HepG2 (cell line): ENCODE results near the gene SYCP2L. TPM values are rescaled to one million over a fixed set of nuclear protein-coding genes. Genes with fewer than 3 reads are reported as not detected.

Source experiments
- ATAC-seq: fragments of 200-7000 bp; cut with Tn5 transposase; 3 replicates; pipeline ENCODE4 v1.9.1; 2020; ENCODE audit warnings: mild to moderate bottlenecking, moderate library complexity
- BruUV-seq: library from RNA; stranded (reverse); fragments of 400-500 nt; replicated peaks from 2 replicates; lab custom pipeline; 2021; lab: Mats Ljungman, UMichigan
- CTCF ChIA-PET: fragments of 300-600 bp; formaldehyde crosslinking; extraction: SDS; loops from one replicate; lab custom pipeline; 2021; ENCODE audit warnings: low total read pairs, inconsistent platforms, low intra/inter-chr PET ratio; lab: Yijun Ruan, JAX
- POLR2A ChIA-PET: fragments of 350-600 bp; sonication (Branson Sonifier 250); formaldehyde crosslinking; loops from one replicate; lab custom pipeline; 2020; ENCODE audit warnings: antibody characterized with exemption, inconsistent platforms; lab: Yijun Ruan, JAX
- DNase-seq: peaks from one replicate; pipeline ENCODE4 v3.0.0-alpha.2; 2015; ENCODE audit warnings: low spot score
- FAIRE-seq: peaks from 3 replicates; lab custom pipeline; 2011; peaks lifted over from hg19 to GRCh38; lab: Jason Lieb, UNC
- H2AFZ ChIP-seq: one replicate; pipeline ENCODE4 v1.6.1; 2011; ENCODE audit warnings: low read length, inconsistent platforms
- H3K27ac ChIP-seq: fragments of 300-600 bp; 3 replicates; pipeline ENCODE4 v1.8.0; 2011; ENCODE audit warnings: mixed run types, mild to moderate bottlenecking, mixed read lengths, low read length, inconsistent platforms; ENCODE audit not compliant: insufficient read depth; ENCODE audit errors: extremely low read length
- H3K27me3 ChIP-seq, 2 experiments: fragments of 200-600 bp in 1 of 2; 2 replicates in 1 of 2; 3 replicates in 1 of 2; pipeline versions ENCODE4 v1.6.0 to v1.8.0; 2011; ENCODE audit warnings: low read length in 2 of 2, mild to moderate bottlenecking in 2 of 2, moderate library complexity in 2 of 2, inconsistent platforms in 1 of 2; ENCODE audit not compliant: insufficient read depth in 2 of 2, control insufficient read depth in 1 of 2
- H3K36me3 ChIP-seq, 2 experiments: fragments of 200-600 bp in 1 of 2; replicated peaks in 1 of 2; 2 replicates in 1 of 2; 3 replicates in 1 of 2; pipeline versions ENCODE4 v1.5.1 to v1.8.0; 2011; ENCODE audit warnings: low read length in 2 of 2, inconsistent platforms in 1 of 2; ENCODE audit not compliant: insufficient read depth in 2 of 2, control insufficient read depth in 1 of 2
- H3K4me1 ChIP-seq: 2 replicates; pipeline ENCODE4 v1.5.1; 2012; ENCODE audit warnings: low read length, inconsistent platforms; ENCODE audit not compliant: insufficient read depth
- H3K4me2 ChIP-seq: 2 replicates; pipeline ENCODE4 v1.6.0; 2011; ENCODE audit warnings: low read depth, low read length, inconsistent platforms
- H3K4me3 ChIP-seq, 3 experiments: fragments of 200-600 bp in 1 of 3; sonication (generic), shearing (Covaris generic) in 1 of 3; replicated peaks in 1 of 3; 2 replicates each; pipeline ENCODE4 v1.5.1; 2011 to 2016; ENCODE audit warnings: low read length in 3 of 3, inconsistent platforms in 2 of 3, low read depth in 2 of 3, mild to moderate bottlenecking in 2 of 3, control low read depth in 1 of 3, mixed read lengths in 1 of 3; ENCODE audit not compliant: insufficient read depth in 1 of 3
- H3K79me2 ChIP-seq: one replicate; pipeline ENCODE4 v1.6.1; 2011; ENCODE audit warnings: low read length, inconsistent platforms; ENCODE audit not compliant: insufficient read depth
- H3K9ac ChIP-seq: 2 replicates; pipeline ENCODE4 v1.6.0; 2011; ENCODE audit warnings: mild to moderate bottlenecking, low read depth, low read length, inconsistent platforms; ENCODE audit not compliant: insufficient read depth
- H3K9me3 ChIP-seq: 2 replicates; pipeline ENCODE4 v1.5.1; 2012; ENCODE audit warnings: mild to moderate bottlenecking, low read length
- H4K20me1 ChIP-seq: 2 replicates; pipeline ENCODE4 v1.6.0; 2011; ENCODE audit warnings: inconsistent platforms, mild to moderate bottlenecking, low read length, moderate library complexity; ENCODE audit not compliant: insufficient read depth
- GMEB1 ChIP-seq: sonication (generic); formaldehyde crosslinking; IDR thresholded peaks from 2 replicates; pipeline ENCODE4 v1.5.1; 2020; ENCODE audit warnings: missing genetic modification reagents, mild to moderate bottlenecking, borderline replicate concordance
- ZNF687 ChIP-seq: sonication (generic); formaldehyde crosslinking; IDR thresholded peaks from 2 replicates; pipeline ENCODE4 v1.5.1; 2020; ENCODE audit warnings: mild to moderate bottlenecking, missing genetic modification reagents, moderate library complexity
- WGBS: methylation state at CpG from one replicate; pipeline ENCODE4 v1.1.6; 2017; ENCODE audit warnings: low lambda C conversion rate; 5-methylcytosine and 5-hydroxymethylcytosine counted together
- in situ Hi-C: cut with HindIII; loops from 2 replicates; pipeline ENCODE4 v1.10.0; 2017; ENCODE audit warnings: low pct_unique_long_range_greater_than_20kb; ENCODE audit not compliant: extremely low pct_ligation_motif_present
- intact Hi-C: fragments of 100-400 bp; cut with micrococcal nuclease; formaldehyde crosslinking; loops from one replicate; pipeline ENCODE4 v1.10.0; 2022; ENCODE audit not compliant: unreplicated experiment
- polyA plus RNA-seq, 8 experiments: library from polyadenylated mRNA; depleted of rRNA in 3 of 8; stranded (reverse) in 7 of 8; unstranded in 1 of 8; fragments of >200 nt; fragmentation: Illumina TruSeq in 4 of 8; extraction: Trizol in 4 of 8; gene quantifications; 2 replicates each; pipeline versions ENCODE4 v1.2.1 to v1.2.3, GENCODE V29; 2011 to 2016; ENCODE audit warnings: low read depth in 4 of 8, missing spikeins in 1 of 8, mixed read lengths in 1 of 8; ENCODE audit not compliant: insufficient read depth in 1 of 8
- total RNA-seq, 5 experiments: library from RNA; depleted of rRNA; stranded (reverse); fragments of >200 nt; fragmentation: Illumina TruSeq; extraction: Trizol; gene quantifications; 2 replicates each; pipeline ENCODE4 v1.2.3, GENCODE V29; 2016; ENCODE audit warnings: low read depth in 1 of 5

The SYCP2L gene
- total and polyA plus RNA-seq, 2 of the 13 experiments (the other 11 are each of a cell fraction or from before 2014, with no cell fraction given), result 0.22 to 0.54 TPM

DNA sequence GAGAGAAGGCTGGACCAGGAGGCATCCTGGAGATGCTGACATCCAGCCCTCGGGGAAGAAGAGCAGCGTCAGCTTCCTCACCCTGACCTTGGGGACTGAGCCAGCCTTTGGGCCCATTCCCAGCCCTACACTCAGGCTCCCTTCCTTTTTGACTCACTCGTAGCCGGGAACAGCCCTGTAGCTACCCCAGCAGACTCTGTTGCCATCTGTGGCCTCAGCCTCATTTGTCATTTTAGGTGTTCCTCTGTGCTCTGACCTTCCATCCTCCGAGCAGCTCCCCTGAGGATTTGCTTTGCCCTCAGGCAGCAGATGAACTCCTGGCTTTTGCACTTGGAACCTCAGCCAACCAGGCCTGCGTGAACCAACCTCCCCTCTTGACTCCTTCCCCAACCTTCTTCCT lies 89.7 kb downstream of the SYCP2L start:
- 0 out of 5 replicates have a peak, but pooled peaks cover 0 to 2% of the 10 kb centered on the region in 2 experiments for H3K27me3 ChIP-seq
- DNase-seq (no peak), FAIRE-seq (no peak), ATAC-seq (peak; percentile 68)
- H3K4me2 ChIP-seq, result no peak overlapping the region
- H3K4me3 ChIP-seq, result no peak overlapping the region
- no peaks in the 10 kb centered on the region for H3K4me1 ChIP-seq
- 41% methylated on average over 6 of the region's 6 CpGs for WGBS
- H3K9ac ChIP-seq, result no peak overlapping the region
- BruUV-seq, result no TSS peak
- no peak overlapping the region for H3K27ac ChIP-seq
- ChIA-PET CTCF (no interaction called here), POLR2A (no interaction called here)
- H3K36me3 ChIP-seq, result no peaks in the 10 kb centered on the region
- in situ Hi-C loops, result no loop called here
- H4K20me1 ChIP-seq, result no peaks in the 10 kb centered on the region
- intact Hi-C loops, result no loop called here
- H3K9me3 ChIP-seq, result no peaks in the 10 kb centered on the region
- no peaks in the 10 kb centered on the region for H3K79me2 ChIP-seq
- TF ChIP-seq GMEB1, result no peak
- peak; percentile 15; the same call in 1 of the 2 replicates for TF ChIP-seq ZNF687 (CRISPR knock-in tag)
- H2AFZ ChIP-seq, result no peak overlapping the region
